PC-3 (cell line): Measurements from ENCODE around the gene SLCO2B1. TPM values are rescaled to one million over a fixed set of nuclear protein-coding genes. Genes with fewer than 3 reads are reported as not detected.

Experiments used
- ATAC-seq: fragments of 200-7000 bp; cut with Tn5 transposase; 2 replicates; pipeline ENCODE4 v1.9.1; 2020; ENCODE audit warnings: mild to moderate bottlenecking, moderate library complexity
- BruUV-seq: library from RNA; stranded (reverse); fragments of 400-500 nt; replicated peaks from 2 replicates; lab custom pipeline; 2021; lab: Mats Ljungman, UMichigan
- CTCF ChIA-PET: fragments of 300-600 bp; sonication (Branson Sonifier 250); formaldehyde crosslinking; loops from one replicate; lab custom pipeline; 2022; ENCODE audit warnings: antibody characterized with exemption; lab: Charles Lee
- POLR2A ChIA-PET: fragments of 300-600 bp; sonication (Branson Sonifier 250); formaldehyde crosslinking; loops from one replicate; lab custom pipeline; 2022; ENCODE audit warnings: antibody characterized with exemption; ENCODE audit not compliant: unreplicated experiment; lab: Charles Lee
- DNase-seq: peaks from one replicate; pipeline ENCODE4 v3.0.0-alpha.2; 2015
- H2AFZ ChIP-seq: fragments of 300-600 bp; sonication (generic); 2 replicates; pipeline ENCODE4 v1.6.0; 2016; ENCODE audit warnings: antibody characterized with exemption, low read length
- H3F3A ChIP-seq: fragments of 300-600 bp; sonication (generic); one replicate; pipeline ENCODE4 v1.6.0; 2017; ENCODE audit warnings: antibody characterized with exemption, low read length, control low read depth, mild to moderate bottlenecking; ENCODE audit not compliant: unreplicated experiment
- H3K27ac ChIP-seq: fragments of 300-600 bp; sonication (generic); 2 replicates; pipeline ENCODE4 v1.5.1; 2016; ENCODE audit warnings: mild to moderate bottlenecking, low read length
- H3K27me3 ChIP-seq: fragments of 300-600 bp; sonication (generic); 2 replicates; pipeline ENCODE4 v1.6.1; 2016; ENCODE audit warnings: low read length, mixed read lengths
- H3K36me3 ChIP-seq: fragments of 300-600 bp; sonication (generic); 2 replicates; pipeline ENCODE4 v1.6.1; 2016; ENCODE audit warnings: low read depth, mixed run types, low read length, mixed read lengths
- H3K4me1 ChIP-seq: fragments of 300-600 bp; sonication (generic); 2 replicates; pipeline ENCODE4 v1.5.1; 2016; ENCODE audit warnings: low read length; ENCODE audit not compliant: insufficient read depth
- H3K4me2 ChIP-seq: fragments of 300-600 bp; sonication (generic); 2 replicates; pipeline ENCODE4 v1.6.0; 2016; ENCODE audit warnings: low read length
- H3K4me3 ChIP-seq: fragments of 300-600 bp; sonication (generic); 2 replicates; pipeline ENCODE4 v1.5.1; 2016; ENCODE audit warnings: mild to moderate bottlenecking, low read length, mixed read lengths
- H3K79me2 ChIP-seq: fragments of 300-600 bp; sonication (generic); 2 replicates; pipeline ENCODE4 v1.6.1; 2017; ENCODE audit warnings: low read length, mixed read lengths
- H3K9ac ChIP-seq: fragments of 300-600 bp; sonication (generic); 2 replicates; pipeline ENCODE4 v1.6.0; 2016; ENCODE audit warnings: mild to moderate bottlenecking, low read length
- H3K9me2 ChIP-seq: fragments of 300-600 bp; sonication (generic); replicated peaks from 2 replicates; pipeline ENCODE4 v1.6.1; 2016; ENCODE audit warnings: mixed run types, low read length, mixed read lengths
- H3K9me3 ChIP-seq: fragments of 300-600 bp; sonication (generic); 2 replicates; pipeline ENCODE4 v1.6.1; 2016; ENCODE audit warnings: low read length, mixed read lengths
- H4K20me1 ChIP-seq: fragments of 300-600 bp; sonication (generic); 2 replicates; pipeline ENCODE4 v1.6.1; 2016; ENCODE audit warnings: low read length, mixed read lengths
- EZH2 ChIP-seq: fragments of 300-600 bp; sonication (generic); IDR thresholded peaks from one replicate; pipeline ENCODE4 v1.6.1; 2017; ENCODE audit warnings: antibody characterized with exemption, mild to moderate bottlenecking, low read length; ENCODE audit not compliant: unreplicated experiment
- EZH2phosphoT487 ChIP-seq: fragments of 300-600 bp; sonication (generic); IDR thresholded peaks from 2 replicates; pipeline ENCODE4 v1.6.1; 2018; ENCODE audit warnings: mild to moderate bottlenecking, antibody characterized with exemption, low read length, borderline replicate concordance
- intact Hi-C: fragments of 100-400 bp; cut with micrococcal nuclease; formaldehyde crosslinking; loops from 2 replicates; pipeline ENCODE4 v1.9.0; 2023
- total RNA-seq: library from RNA; depleted of rRNA; stranded (reverse); fragments of >200 nt; gene quantifications from 2 replicates; pipeline ENCODE4 v1.2.3, GENCODE V29; 2014
- TF ChIP-seq, protein P1 (sequence below): fragments of 300-600 bp; sonication (generic); conservative IDR thresholded peaks from 2 replicates; pipeline ENCODE4 v1.5.1; 2017; ENCODE audit warnings: antibody characterized with exemption, low read depth, mild to moderate bottlenecking, low read length

The SLCO2B1 gene
- total RNA-seq, 1 experiment from 2014 or later: not detected

DNA sequence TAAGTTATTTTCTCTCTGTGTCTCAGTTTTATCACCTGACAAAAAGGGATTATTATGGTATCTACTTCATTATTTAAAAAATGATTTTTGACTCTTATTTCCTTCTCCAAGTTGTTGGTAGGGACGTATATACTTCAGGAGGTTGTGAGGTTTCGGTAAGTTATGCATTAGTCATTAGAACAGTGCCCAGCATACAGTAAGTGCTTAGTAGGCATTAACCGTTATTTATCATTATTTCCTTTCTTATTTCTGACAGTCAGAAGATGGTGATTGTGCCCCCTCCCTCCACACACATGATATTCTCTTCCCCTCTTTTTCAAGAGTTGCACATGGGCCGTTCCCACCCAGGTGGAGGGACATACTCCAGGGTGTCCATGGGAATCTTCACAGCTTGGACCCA is 36.1 kb downstream of the SLCO2B1 start:
- H3K9me2 ChIP-seq: no peaks in the 10 kb centered on the region
- no peak overlapping the region for H2AFZ ChIP-seq
- intact Hi-C loops: no loop called here
- peaks cover 44% of the 10 kb centered on the region for H3K27me3 ChIP-seq
- H3K4me3 ChIP-seq: no peak overlapping the region
- no peaks in the 10 kb centered on the region for H3K4me1 ChIP-seq
- H3F3A ChIP-seq: no peaks in the 10 kb centered on the region
- POLR2A ChIA-PET: no interaction called here
- CTCF ChIA-PET: no interaction called here
- ATAC-seq (no peak), DNase-seq (no peak)
- H3K9me3 ChIP-seq: no peaks in the 10 kb centered on the region
- TF ChIP-seq EZH2phosphoT487 (no peak), EZH2 (no peak)
- TF ChIP-seq, protein P1, sequence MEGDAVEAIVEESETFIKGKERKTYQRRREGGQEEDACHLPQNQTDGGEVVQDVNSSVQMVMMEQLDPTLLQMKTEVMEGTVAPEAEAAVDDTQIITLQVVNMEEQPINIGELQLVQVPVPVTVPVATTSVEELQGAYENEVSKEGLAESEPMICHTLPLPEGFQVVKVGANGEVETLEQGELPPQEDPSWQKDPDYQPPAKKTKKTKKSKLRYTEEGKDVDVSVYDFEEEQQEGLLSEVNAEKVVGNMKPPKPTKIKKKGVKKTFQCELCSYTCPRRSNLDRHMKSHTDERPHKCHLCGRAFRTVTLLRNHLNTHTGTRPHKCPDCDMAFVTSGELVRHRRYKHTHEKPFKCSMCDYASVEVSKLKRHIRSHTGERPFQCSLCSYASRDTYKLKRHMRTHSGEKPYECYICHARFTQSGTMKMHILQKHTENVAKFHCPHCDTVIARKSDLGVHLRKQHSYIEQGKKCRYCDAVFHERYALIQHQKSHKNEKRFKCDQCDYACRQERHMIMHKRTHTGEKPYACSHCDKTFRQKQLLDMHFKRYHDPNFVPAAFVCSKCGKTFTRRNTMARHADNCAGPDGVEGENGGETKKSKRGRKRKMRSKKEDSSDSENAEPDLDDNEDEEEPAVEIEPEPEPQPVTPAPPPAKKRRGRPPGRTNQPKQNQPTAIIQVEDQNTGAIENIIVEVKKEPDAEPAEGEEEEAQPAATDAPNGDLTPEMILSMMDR: no peak
- BruUV-seq: no TSS peak
- no peaks in the 10 kb centered on the region for H4K20me1 ChIP-seq
- H3K36me3 ChIP-seq: no peaks in the 10 kb centered on the region
- H3K27ac ChIP-seq: no peak overlapping the region
- no peak overlapping the region for H3K9ac ChIP-seq
- H3K79me2 ChIP-seq: no peaks in the 10 kb centered on the region
- no peak overlapping the region for H3K4me2 ChIP-seq

DNA sequence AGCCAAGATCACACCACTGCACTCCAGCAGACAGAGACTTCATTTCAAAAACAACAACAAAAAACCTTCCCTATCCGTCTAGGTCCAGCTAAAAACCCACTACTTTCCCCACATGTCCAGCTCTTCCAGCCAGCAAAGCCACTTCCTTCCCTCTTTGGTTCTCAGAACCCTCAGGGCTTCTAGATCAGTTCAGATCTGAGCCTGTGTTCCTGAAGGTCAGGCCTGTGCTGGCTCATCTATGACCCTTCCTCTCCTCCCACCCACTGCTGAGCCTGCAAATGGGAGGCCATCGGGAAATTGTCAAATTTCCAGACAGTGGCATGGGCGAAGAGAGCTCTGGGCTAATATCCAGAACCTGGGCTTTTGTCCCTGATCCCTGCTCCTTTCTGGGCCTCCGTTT is 37.8 kb downstream of the SLCO2B1 start:
- no peak for ATAC-seq
- CTCF ChIA-PET: no interaction called here

DNA sequence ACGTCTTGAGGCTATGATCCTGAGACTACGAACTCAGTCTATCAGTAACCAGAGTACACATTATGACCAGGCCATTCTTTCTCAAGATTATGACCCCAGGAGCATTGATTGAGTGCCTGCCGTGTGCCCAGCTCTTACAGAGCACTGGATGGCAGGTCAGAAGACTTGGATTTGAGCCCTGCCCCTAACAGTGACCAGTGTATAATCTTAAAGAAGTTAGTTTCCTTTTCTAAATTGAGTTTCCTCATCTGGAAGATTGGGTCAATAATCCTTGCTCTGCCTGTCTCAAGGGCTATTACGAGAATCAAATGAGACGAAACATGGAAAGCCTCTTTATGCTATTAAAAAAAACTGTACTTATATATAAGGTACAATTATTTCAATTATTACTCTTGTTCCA is 38.2 kb downstream of the SLCO2B1 start:
- H3K9ac ChIP-seq: no peak overlapping the region
- H2AFZ ChIP-seq: no peak overlapping the region
- no peaks in the 10 kb centered on the region for H3K4me1 ChIP-seq
- no peak overlapping the region for H3K4me2 ChIP-seq
- H3K79me2 ChIP-seq: no peaks in the 10 kb centered on the region
- H3K27ac ChIP-seq: no peak overlapping the region
- no peaks in the 10 kb centered on the region for H3K36me3 ChIP-seq
- no peaks in the 10 kb centered on the region for H3F3A ChIP-seq
- TF ChIP-seq EZH2 (no peak), EZH2phosphoT487 (no peak)
- TF ChIP-seq, protein P1: no peak
- ChIA-PET POLR2A (no interaction called here), CTCF (no interaction called here)
- peaks cover 41% of the 10 kb centered on the region for H3K27me3 ChIP-seq
- no peaks in the 10 kb centered on the region for H3K9me3 ChIP-seq
- DNase-seq: no peak
- BruUV-seq: no TSS peak
- no peaks in the 10 kb centered on the region for H4K20me1 ChIP-seq
- intact Hi-C loops: no loop called here
- ATAC-seq: no peak
- H3K4me3 ChIP-seq: no peak overlapping the region
- H3K9me2 ChIP-seq: no peaks in the 10 kb centered on the region

More for the DNA sequence above, 37.8 kb downstream of the SLCO2B1 start:
- Histone ChIP-seq H3K79me2 (no peaks in the 10 kb centered on the region), H3K27me3 (peaks cover 41% of the 10 kb centered on the region), H2AFZ (no peak overlapping the region), H3K4me2 (no peak overlapping the region), H3K9me3 (no peaks in the 10 kb centered on the region), H3K4me1 (no peaks in the 10 kb centered on the region), H3K4me3 (no peak overlapping the region), H3K36me3 (no peaks in the 10 kb centered on the region), H4K20me1 (no peaks in the 10 kb centered on the region), H3K9me2 (no peaks in the 10 kb centered on the region), H3K27ac (no peak overlapping the region), H3F3A (no peaks in the 10 kb centered on the region), H3K9ac (no peak overlapping the region)
- intact Hi-C loops: no loop called here
- POLR2A ChIA-PET: no interaction called here
- no peak for DNase-seq
- TF ChIP-seq, protein P1: no peak
- TF ChIP-seq EZH2 (no peak), EZH2phosphoT487 (no peak)
- BruUV-seq: no TSS peak
